Panc1 (cell line): ENCODE data around the gene PNRC2.

Experiments used
- CTCF ChIP-seq: fragments of 450-650 bp; IDR thresholded peaks from 2 replicates; pipeline ENCODE4 v1.5.1; 2017; ENCODE audit warnings: mild to moderate bottlenecking
- POLR2AphosphoS5 ChIP-seq: IDR thresholded peaks from 2 replicates; pipeline ENCODE4 v1.6.1; 2012; ENCODE audit warnings: mild to moderate bottlenecking, low read depth, low read length, moderate library complexity
- SIN3A ChIP-seq: IDR thresholded peaks from 2 replicates; pipeline ENCODE4 v1.6.1; 2012; ENCODE audit warnings: low read depth, mild to moderate bottlenecking, low read length, moderate library complexity, borderline replicate concordance; ENCODE audit not compliant: insufficient read depth

GRCh38 chr1:23960291-23961020 lies 828 bp downstream of the PNRC2 start:
- TF ChIP-seq CTCF (no peak), SIN3A (no peak), POLR2AphosphoS5 (0 out of 2 replicates have a peak, but pooled peaks have one; percentile 16)
